ENCODE results near the gene HM13. TPM values are rescaled to one million over a fixed set of nuclear protein-coding genes. Genes with fewer than 3 reads are reported as not detected.
"Not testable (repeated sequence)": the region's sequence is repeated elsewhere in the genome, so short reads cannot be mapped to it uniquely, and the experiment has no call there.

Gene HM13
- total and polyA plus RNA-seq, 5 donors from 2014 or later = 111 to 142 (median 134) TPM

DNA sequence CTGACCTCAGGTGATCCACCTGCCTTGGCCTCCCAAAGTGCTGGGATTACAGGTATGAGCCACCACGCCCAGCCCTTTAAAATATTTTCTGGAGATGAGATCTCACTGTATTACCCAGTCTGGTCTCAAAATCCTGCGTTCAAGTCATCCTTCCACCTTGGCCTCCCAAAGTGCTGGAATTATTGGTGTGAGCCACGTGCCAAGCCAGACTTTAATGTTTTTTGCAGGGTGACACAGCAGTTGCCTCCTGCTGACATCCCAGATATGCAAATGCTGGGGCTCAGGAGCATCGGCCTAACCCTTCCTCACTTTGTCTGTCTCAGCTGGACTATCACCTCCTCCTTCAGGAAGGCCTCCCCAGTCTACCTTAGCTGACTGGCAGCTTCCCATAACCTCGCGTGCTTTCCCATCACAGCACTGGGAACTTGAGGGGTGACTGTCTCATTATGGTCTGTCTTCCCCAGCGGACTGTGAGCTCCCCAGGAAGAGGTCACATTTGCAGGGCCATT lies 76.5 kb downstream of the HM13 start:
- Histone ChIP-seq H3K27ac (ENCODE audit: insufficient read depth, low read length, poor library complexity, severe bottlenecking) (no peak overlapping the region), H3K4me1 (ENCODE audit: control insufficient read depth, insufficient read depth, low read length, poor library complexity, severe bottlenecking) (peaks cover 12% of the 10 kb centered on the region), H3K4me3 (ENCODE audit: low read depth, low read length) (no peak overlapping the region), H3K36me3 (ENCODE audit: control insufficient read depth, insufficient read depth, low read length) (no peaks in the 10 kb centered on the region), H3K9me3 (ENCODE audit: control insufficient read depth in 2 of 2, low read length in 2 of 2) (no peaks in the 10 kb centered on the region), H3K27me3 (ENCODE audit: control insufficient read depth, insufficient read depth, low read length) (no peaks in the 10 kb centered on the region)
- DNase-seq (no peak), ATAC-seq (ENCODE audit: low read depth in 2 of 2) (no peak)
- no peak overlapping the region for H3K27ac Mint-ChIP-seq
- peaks cover 28% of the 10 kb centered on the region for H3K27me3 Mint-ChIP-seq
- no peak overlapping the region for H3K4me3 Mint-ChIP-seq
- H3K4me1 Mint-ChIP-seq = peaks cover 0 to 14% (median 9%) of the 10 kb centered on the region in 4 donors
- H3K36me3 Mint-ChIP-seq = no peaks in the 10 kb centered on the region
- no peaks in the 10 kb centered on the region for H3K9me3 Mint-ChIP-seq

DNA sequence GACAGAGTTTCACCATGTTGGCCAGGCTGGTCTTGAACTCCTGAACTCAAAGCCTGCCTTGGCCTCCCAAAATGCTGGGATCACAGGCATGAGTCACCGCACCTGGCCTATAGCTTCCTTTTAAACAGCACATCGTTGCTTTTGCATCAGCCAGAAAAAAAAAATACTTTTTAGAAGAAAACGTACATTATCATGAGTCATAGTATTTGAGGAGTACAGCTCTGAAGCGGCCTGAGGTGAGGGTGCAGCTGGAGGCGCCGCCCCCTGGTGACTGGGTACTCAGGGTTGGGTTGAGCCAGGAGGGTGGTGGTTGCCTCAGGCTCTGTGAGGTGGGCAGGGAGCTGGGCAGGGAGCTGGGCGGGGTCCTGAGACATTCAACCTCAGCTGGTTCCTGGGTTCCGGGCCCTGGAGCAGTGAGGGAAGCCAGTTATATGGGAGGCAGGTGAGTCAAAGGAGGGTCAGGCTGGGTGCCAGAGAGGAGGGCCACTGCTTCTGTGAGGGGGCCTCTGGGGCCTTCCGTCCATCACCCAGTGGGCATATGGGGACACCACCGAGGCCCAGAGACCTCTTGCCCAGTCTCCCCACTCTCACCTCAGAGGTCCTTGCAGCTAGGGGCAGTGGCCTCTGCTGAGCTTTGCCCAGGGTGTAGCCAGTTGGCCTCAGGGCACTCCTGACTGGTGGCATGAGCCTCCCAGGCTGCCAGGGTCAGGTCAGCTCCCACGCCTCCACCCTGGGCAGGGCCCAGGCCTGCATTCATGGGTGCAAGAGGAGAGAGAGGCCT lies 79.2 kb downstream of the HM13 start:
- no peaks in the 10 kb centered on the region for H3K9me3 Mint-ChIP-seq
- H3K4me3 Mint-ChIP-seq = no peak overlapping the region
- no peak overlapping the region for H3K4me3 ChIP-seq (ENCODE audit: low read depth, low read length)
- no peaks in the 10 kb centered on the region for H3K36me3 Mint-ChIP-seq
- no peaks in the 10 kb centered on the region for H3K27me3 ChIP-seq (ENCODE audit: control insufficient read depth, insufficient read depth, low read length)
- DNase-seq (no peak), ATAC-seq (ENCODE audit: low read depth in 2 of 2) (peak in 1 of 2 donors; percentile 31)
- H3K27ac ChIP-seq (ENCODE audit: insufficient read depth, low read length, poor library complexity, severe bottlenecking) = no peak overlapping the region
- no peaks in the 10 kb centered on the region for H3K9me3 ChIP-seq (ENCODE audit: control insufficient read depth in 2 of 2, low read length in 2 of 2)
- H3K36me3 ChIP-seq (ENCODE audit: control insufficient read depth, insufficient read depth, low read length) = no peaks in the 10 kb centered on the region
- H3K27ac Mint-ChIP-seq = no peak overlapping the region
- H3K4me1 ChIP-seq (ENCODE audit: control insufficient read depth, insufficient read depth, low read length, poor library complexity, severe bottlenecking) = no peaks in the 10 kb centered on the region
- peaks cover 12% of the 10 kb centered on the region for H3K27me3 Mint-ChIP-seq
- H3K4me1 Mint-ChIP-seq = peaks cover 0 to 5% (median 2%) of the 10 kb centered on the region in 4 donors

DNA sequence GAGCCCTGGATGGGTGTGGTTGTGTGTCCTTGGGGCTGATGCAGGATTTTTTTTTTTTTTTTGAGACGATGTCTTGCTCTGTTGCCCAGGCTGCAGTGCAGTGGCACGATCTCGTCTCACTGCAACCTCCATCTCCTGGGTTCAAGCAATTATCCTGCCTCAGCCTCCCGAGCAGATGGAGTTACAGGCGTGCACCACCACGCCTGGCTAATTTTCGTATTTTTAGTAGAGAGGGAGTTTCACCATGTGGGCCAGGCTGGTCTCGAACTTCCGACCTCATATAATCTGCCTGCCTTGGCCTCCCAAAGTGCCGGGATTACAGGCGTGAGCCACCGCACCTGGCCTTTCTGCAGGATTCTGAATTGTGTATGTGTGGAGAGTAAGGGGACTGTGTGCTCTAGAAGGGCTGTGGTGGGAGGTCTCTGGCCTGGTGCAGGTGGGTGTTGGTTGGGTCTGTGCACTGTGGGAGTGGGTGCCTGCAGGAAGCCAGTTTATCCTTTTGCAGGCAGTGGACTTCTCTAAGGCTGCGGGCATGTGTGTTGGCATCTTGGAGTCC lies 79.8 kb downstream of the HM13 start:
- Mint-ChIP-seq H3K27me3 (peaks cover 6% of the 10 kb centered on the region), H3K27ac (no peak overlapping the region), H3K4me3 (no peak overlapping the region), H3K36me3 (no peaks in the 10 kb centered on the region), H3K9me3 (no peaks in the 10 kb centered on the region), H3K4me1 (peaks cover 0 to 3% (median 0%) of the 10 kb centered on the region in 4 donors)
- no peak for ATAC-seq (ENCODE audit: low read depth in 2 of 2)
- Histone ChIP-seq H3K36me3 (ENCODE audit: control insufficient read depth, insufficient read depth, low read length) (no peaks in the 10 kb centered on the region), H3K4me3 (ENCODE audit: low read depth, low read length) (no peak overlapping the region), H3K4me1 (ENCODE audit: control insufficient read depth, insufficient read depth, low read length, poor library complexity, severe bottlenecking) (no peaks in the 10 kb centered on the region), H3K9me3 (ENCODE audit: control insufficient read depth in 2 of 2, low read length in 2 of 2) (no peaks in the 10 kb centered on the region), H3K27ac (ENCODE audit: insufficient read depth, low read length, poor library complexity, severe bottlenecking) (no peak overlapping the region), H3K27me3 (ENCODE audit: control insufficient read depth, insufficient read depth, low read length) (no peaks in the 10 kb centered on the region)
- no peak for DNase-seq

DNA sequence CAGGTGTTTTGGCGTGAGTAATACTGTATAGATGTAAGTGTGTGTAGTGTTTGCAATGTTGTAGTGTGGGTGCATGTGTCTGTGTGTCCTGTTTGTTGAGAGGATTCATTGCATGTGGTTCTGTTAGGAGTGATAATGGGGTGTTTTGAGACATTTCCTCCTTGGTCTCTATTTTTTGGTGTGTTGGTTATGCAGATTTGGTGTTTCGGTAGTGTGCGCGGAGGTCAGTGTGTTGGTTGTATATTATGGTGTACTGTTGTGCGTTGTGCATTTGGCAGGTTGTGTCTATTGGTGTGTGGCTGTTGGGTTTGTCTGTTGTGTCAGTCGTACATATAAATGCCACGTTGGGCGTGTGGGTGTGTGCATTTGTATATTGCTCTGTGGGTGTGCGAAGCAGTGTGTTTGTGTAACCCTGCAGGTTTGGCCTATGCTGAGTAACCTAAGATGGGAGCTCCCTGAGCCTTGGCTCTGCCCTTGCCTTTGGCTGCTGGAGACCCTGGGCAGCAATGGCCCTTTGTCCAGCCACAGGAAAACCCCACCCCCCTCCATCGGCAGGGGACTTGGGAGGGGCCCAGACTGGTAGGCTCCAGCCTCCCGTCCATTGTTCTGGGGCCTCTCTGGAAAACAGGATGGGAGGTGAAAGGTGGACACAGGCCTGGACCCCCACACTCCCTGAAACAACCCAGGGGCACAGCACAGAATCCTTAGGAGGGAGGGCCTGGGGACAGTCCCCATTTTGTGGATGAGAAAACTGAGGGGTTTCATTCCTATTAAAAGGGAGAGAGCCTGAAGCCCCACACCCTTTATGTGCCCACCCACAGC lies 80.5 kb downstream of the HM13 start:
- H3K9me3 Mint-ChIP-seq = no peaks in the 10 kb centered on the region
- Histone ChIP-seq H3K4me1 (ENCODE audit: control insufficient read depth, insufficient read depth, low read length, poor library complexity, severe bottlenecking) (no peaks in the 10 kb centered on the region), H3K36me3 (ENCODE audit: control insufficient read depth, insufficient read depth, low read length) (no peaks in the 10 kb centered on the region), H3K27me3 (ENCODE audit: control insufficient read depth, insufficient read depth, low read length) (no peaks in the 10 kb centered on the region), H3K4me3 (ENCODE audit: low read depth, low read length) (no peak overlapping the region), H3K27ac (ENCODE audit: insufficient read depth, low read length, poor library complexity, severe bottlenecking) (no peak overlapping the region), H3K9me3 (ENCODE audit: control insufficient read depth in 2 of 2, low read length in 2 of 2) (no peaks in the 10 kb centered on the region)
- no peak overlapping the region for H3K27ac Mint-ChIP-seq
- no peak for ATAC-seq (ENCODE audit: low read depth in 2 of 2)
- H3K27me3 Mint-ChIP-seq = peaks cover 4% of the 10 kb centered on the region
- no peak for DNase-seq
- H3K36me3 Mint-ChIP-seq = no peaks in the 10 kb centered on the region
- H3K4me1 Mint-ChIP-seq = peaks cover 0 to 3% (median 0%) of the 10 kb centered on the region in 4 donors
- no peak overlapping the region for H3K4me3 Mint-ChIP-seq

DNA sequence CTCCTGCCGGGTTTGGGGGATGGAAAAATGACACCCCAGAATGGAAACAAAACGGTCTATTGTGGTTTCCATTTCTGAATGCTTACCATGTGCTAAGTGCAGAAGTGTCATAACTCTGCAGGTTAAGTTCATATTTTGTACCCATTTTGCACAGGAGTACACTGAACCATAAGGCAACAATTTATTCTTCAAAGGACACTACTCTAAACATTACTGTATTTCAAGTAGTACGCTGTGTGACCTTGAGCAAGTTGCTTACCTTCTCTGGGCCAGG lies 81.1 kb downstream of the HM13 start:
- Mint-ChIP-seq H3K27me3 (peaks cover 4% of the 10 kb centered on the region), H3K9me3 (no peaks in the 10 kb centered on the region), H3K4me3 (no peak overlapping the region), H3K27ac (no peak overlapping the region), H3K4me1 (peaks cover 0 to 3% (median 0%) of the 10 kb centered on the region in 4 donors), H3K36me3 (no peaks in the 10 kb centered on the region)
- no peak overlapping the region for H3K27ac ChIP-seq (ENCODE audit: insufficient read depth, low read length, poor library complexity, severe bottlenecking)
- no peaks in the 10 kb centered on the region for H3K36me3 ChIP-seq (ENCODE audit: control insufficient read depth, insufficient read depth, low read length)
- DNase-seq (no peak), ATAC-seq (ENCODE audit: low read depth in 2 of 2) (no peak)
- no peak overlapping the region for H3K4me3 ChIP-seq (ENCODE audit: low read depth, low read length)
- no peaks in the 10 kb centered on the region for H3K4me1 ChIP-seq (ENCODE audit: control insufficient read depth, insufficient read depth, low read length, poor library complexity, severe bottlenecking)
- H3K27me3 ChIP-seq (ENCODE audit: control insufficient read depth, insufficient read depth, low read length) = no peaks in the 10 kb centered on the region
- no peaks in the 10 kb centered on the region for H3K9me3 ChIP-seq (ENCODE audit: control insufficient read depth in 2 of 2, low read length in 2 of 2)

DNA sequence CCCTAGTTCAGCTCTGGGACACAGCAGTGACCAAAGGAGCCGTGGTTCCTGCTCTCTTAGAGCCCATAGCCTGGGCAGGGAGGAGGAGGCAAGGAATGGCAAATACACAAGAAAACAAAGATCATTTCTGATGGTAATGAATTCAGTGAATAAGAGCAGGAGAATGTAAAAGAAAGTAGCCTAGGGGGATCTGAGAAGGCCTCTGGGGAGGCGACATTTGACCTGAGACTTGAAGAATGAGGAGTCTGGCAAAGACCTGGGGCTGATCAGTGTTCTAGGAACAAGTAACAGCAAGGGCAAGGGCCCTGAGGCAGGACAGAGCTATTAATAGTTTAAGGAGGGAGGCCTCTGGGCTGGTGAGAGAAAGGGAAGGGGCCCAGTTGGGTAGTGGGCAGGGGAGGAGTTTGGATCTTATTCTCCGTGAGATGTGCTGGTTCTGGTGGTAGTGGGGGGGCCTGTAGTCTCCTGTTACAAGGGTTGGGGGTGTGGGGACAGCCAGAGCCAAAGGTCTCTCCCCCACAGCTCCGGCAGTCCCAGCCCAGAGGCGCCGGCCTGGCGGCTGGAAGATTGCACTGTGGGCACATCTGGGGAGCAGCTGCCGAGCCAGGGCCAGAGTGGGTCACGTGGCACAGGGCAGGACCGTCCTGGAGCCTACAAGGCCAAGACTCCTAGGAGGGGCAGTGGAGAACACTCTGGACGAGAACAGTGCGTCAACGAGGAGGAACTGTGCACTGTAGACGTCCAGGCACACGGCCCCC lies 81.6 kb downstream of the HM13 start:
- no peaks in the 10 kb centered on the region for H3K36me3 Mint-ChIP-seq
- H3K4me1 Mint-ChIP-seq = peaks cover 0 to 3% (median 0%) of the 10 kb centered on the region in 4 donors
- Histone ChIP-seq H3K4me1 (ENCODE audit: control insufficient read depth, insufficient read depth, low read length, poor library complexity, severe bottlenecking) (no peaks in the 10 kb centered on the region), H3K9me3 (ENCODE audit: control insufficient read depth in 2 of 2, low read length in 2 of 2) (no peaks in the 10 kb centered on the region), H3K27me3 (ENCODE audit: control insufficient read depth, insufficient read depth, low read length) (no peaks in the 10 kb centered on the region), H3K36me3 (ENCODE audit: control insufficient read depth, insufficient read depth, low read length) (no peaks in the 10 kb centered on the region), H3K4me3 (ENCODE audit: low read depth, low read length) (no peak overlapping the region), H3K27ac (ENCODE audit: insufficient read depth, low read length, poor library complexity, severe bottlenecking) (no peak overlapping the region)
- DNase-seq (no peak), ATAC-seq (ENCODE audit: low read depth in 2 of 2) (no peak)
- no peak overlapping the region for H3K27ac Mint-ChIP-seq
- no peak overlapping the region for H3K4me3 Mint-ChIP-seq
- peaks cover 4% of the 10 kb centered on the region for H3K27me3 Mint-ChIP-seq
- no peaks in the 10 kb centered on the region for H3K9me3 Mint-ChIP-seq

DNA sequence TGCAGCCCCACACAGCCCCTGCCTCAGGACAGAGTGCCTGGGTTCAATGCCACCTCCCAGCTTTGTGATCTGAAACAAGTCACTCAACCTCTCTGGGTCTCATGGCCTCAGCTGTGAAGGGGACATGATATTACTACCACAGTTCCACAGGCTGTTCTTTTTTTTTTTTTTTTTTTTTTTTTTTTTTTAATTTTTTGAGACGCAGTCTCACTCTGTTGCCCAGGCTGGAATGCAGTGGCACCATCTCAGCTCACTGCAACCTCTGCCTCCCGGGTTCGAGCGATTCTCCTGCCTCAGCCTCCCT lies 82.1 kb downstream of the HM13 start:
- not testable (repeated sequence) for H3K27me3 Mint-ChIP-seq; H3K4me1 ChIP-seq (ENCODE audit: control insufficient read depth, insufficient read depth, low read length, poor library complexity, severe bottlenecking); H3K27ac Mint-ChIP-seq; H3K27ac ChIP-seq (ENCODE audit: insufficient read depth, low read length, poor library complexity, severe bottlenecking); ATAC-seq (ENCODE audit: low read depth in 2 of 2); H3K4me3 ChIP-seq (ENCODE audit: low read depth, low read length); DNase-seq; H3K4me3 Mint-ChIP-seq; H3K27me3 ChIP-seq (ENCODE audit: control insufficient read depth, insufficient read depth, low read length); H3K4me1 Mint-ChIP-seq; H3K9me3 Mint-ChIP-seq; H3K36me3 ChIP-seq (ENCODE audit: control insufficient read depth, insufficient read depth, low read length); H3K36me3 Mint-ChIP-seq; H3K9me3 ChIP-seq (ENCODE audit: control insufficient read depth in 2 of 2, low read length in 2 of 2)
